Liver (tissue), 9 donors: ENCODE data around the gene NT5C1A. TPM values are rescaled to one million over a fixed set of nuclear protein-coding genes. Genes with fewer than 3 reads are reported as not detected.

Experiments
- DNase-seq: peaks from one replicate; pipeline ENCODE4 v3.0.0-alpha.2; 2017; ENCODE audit warnings: low spot score
- H3K27ac ChIP-seq, 2 donors: one replicate each; pipeline ENCODE4 v1.7.0; 2013; ENCODE audit warnings: inconsistent platforms in 2 of 2, low read length in 2 of 2, control low read depth in 1 of 2, low read depth in 1 of 2, mild to moderate bottlenecking in 1 of 2
- H3K27me3 ChIP-seq, 4 donors: one replicate each; pipeline versions ENCODE4 v1.6.1 to v1.7.0; 2013; ENCODE audit warnings: low read length in 3 of 4, inconsistent platforms in 1 of 4, mild to moderate bottlenecking in 1 of 4, moderate library complexity in 1 of 4; ENCODE audit not compliant: control insufficient read depth in 4 of 4, insufficient read depth in 4 of 4
- H3K36me3 ChIP-seq, 4 donors: one replicate each; pipeline versions ENCODE4 v1.6.1 to v1.7.0; 2013; ENCODE audit warnings: low read length in 3 of 4, mild to moderate bottlenecking in 3 of 4, low read depth in 1 of 4, moderate library complexity in 1 of 4; ENCODE audit not compliant: control insufficient read depth in 4 of 4, insufficient read depth in 3 of 4
- H3K4me1 ChIP-seq, 4 donors: one replicate each; pipeline versions ENCODE4 v1.6.1 to v1.7.0; 2013; ENCODE audit warnings: low read length in 3 of 4, mild to moderate bottlenecking in 3 of 4, moderate library complexity in 1 of 4; ENCODE audit not compliant: control insufficient read depth in 4 of 4, insufficient read depth in 4 of 4
- H3K4me3 ChIP-seq, 3 donors: one replicate each; pipeline versions ENCODE4 v1.6.1 to v1.7.0; 2013; ENCODE audit warnings: low read length in 3 of 3, control low read depth in 1 of 3, low read depth in 1 of 3, mild to moderate bottlenecking in 1 of 3
- H3K9ac ChIP-seq, 2 donors: one replicate each; pipeline ENCODE4 v1.7.0; 2013; ENCODE audit warnings: low read length in 2 of 2, mild to moderate bottlenecking in 2 of 2, moderate library complexity in 2 of 2, control low read depth in 1 of 2, low read depth in 1 of 2
- H3K9me3 ChIP-seq, 4 donors: one replicate each; pipeline versions ENCODE4 v1.6.1 to v1.7.0; 2013; ENCODE audit warnings: low read length in 3 of 4; ENCODE audit not compliant: control insufficient read depth in 4 of 4
- ATF3 ChIP-seq: IDR thresholded peaks from 2 replicates; pipeline ENCODE4 v1.6.1; 2016; ENCODE audit warnings: antibody characterized with exemption
- EGR1 ChIP-seq, 2 donors: IDR thresholded peaks; 2 replicates each; pipeline ENCODE4 v1.6.1; 2016 to 2018; ENCODE audit warnings: antibody characterized with exemption in 2 of 2, low read depth in 2 of 2
- FOXA1 ChIP-seq: IDR thresholded peaks from 2 replicates; pipeline ENCODE4 v1.6.1; 2016; ENCODE audit warnings: antibody characterized with exemption
- FOXA2 ChIP-seq: IDR thresholded peaks from 2 replicates; pipeline ENCODE4 v1.6.1; 2016; ENCODE audit warnings: antibody characterized with exemption
- GABPA ChIP-seq, 2 donors: IDR thresholded peaks in 1 of 2; conservative IDR thresholded peaks in 1 of 2; 2 replicates each; pipeline ENCODE4 v1.6.1; 2016; ENCODE audit warnings: antibody characterized with exemption in 2 of 2, mild to moderate bottlenecking in 1 of 2, moderate library complexity in 1 of 2
- HNF4A ChIP-seq, 2 donors: conservative IDR thresholded peaks; 2 replicates each; pipeline ENCODE4 v1.6.1; 2016; ENCODE audit warnings: antibody characterized with exemption in 2 of 2, mild to moderate bottlenecking in 2 of 2
- HNF4G ChIP-seq: IDR thresholded peaks from 2 replicates; pipeline ENCODE4 v1.6.1; 2016; ENCODE audit warnings: antibody characterized with exemption
- JUND ChIP-seq, 2 donors: IDR thresholded peaks; 2 replicates each; pipeline ENCODE4 v1.6.1; 2016; ENCODE audit warnings: antibody characterized with exemption in 2 of 2
- MAX ChIP-seq: IDR thresholded peaks from 2 replicates; pipeline ENCODE4 v1.6.1; 2016; ENCODE audit warnings: antibody characterized with exemption
- NR2F2 ChIP-seq: IDR thresholded peaks from 2 replicates; pipeline ENCODE4 v1.6.1; 2016; ENCODE audit warnings: antibody characterized with exemption
- RAD21 ChIP-seq, 2 donors: IDR thresholded peaks; 2 replicates each; pipeline ENCODE4 v1.6.1; 2016; ENCODE audit warnings: antibody characterized with exemption in 2 of 2, mild to moderate bottlenecking in 2 of 2
- REST ChIP-seq: IDR thresholded peaks from 2 replicates; pipeline ENCODE4 v1.6.1; 2016; ENCODE audit warnings: antibody characterized with exemption, mild to moderate bottlenecking
- RXRA ChIP-seq, 2 donors: IDR thresholded peaks; 2 replicates each; pipeline ENCODE4 v1.6.1; 2017 to 2018; ENCODE audit warnings: antibody characterized with exemption in 2 of 2, mild to moderate bottlenecking in 1 of 2
- SP1 ChIP-seq: IDR thresholded peaks from 2 replicates; pipeline ENCODE4 v1.6.1; 2018; ENCODE audit warnings: antibody characterized with exemption, mild to moderate bottlenecking
- TAF1 ChIP-seq: conservative IDR thresholded peaks from 2 replicates; pipeline ENCODE4 v1.6.1; 2016; ENCODE audit warnings: antibody characterized with exemption, mild to moderate bottlenecking
- YY1 ChIP-seq: IDR thresholded peaks from 2 replicates; pipeline ENCODE4 v1.6.1; 2016; ENCODE audit warnings: antibody characterized with exemption, mild to moderate bottlenecking
- ZBTB33 ChIP-seq: IDR thresholded peaks from 2 replicates; pipeline ENCODE4 v1.6.1; 2016; ENCODE audit warnings: antibody characterized with exemption
- WGBS: extraction: QIAGEN DNeasy Blood & Tissue Kit; methylation state at CpG from one replicate; pipeline ENCODE4 v1.1.7; 2013; 5-methylcytosine and 5-hydroxymethylcytosine counted together
- polyA plus RNA-seq, 2 donors: library from polyadenylated mRNA; stranded (reverse) in 1 of 2; unstranded in 1 of 2; fragments of 200-250 nt in 1 of 2; fragments of >200 nt in 1 of 2; fragmentation: Nextera tagmentation in 1 of 2; extraction: Ambion mirVana in 1 of 2; gene quantifications; one replicate each; pipeline versions ENCODE4 v1.2.1 to v1.2.3, GENCODE V29; 2013 to 2015
- total RNA-seq, 2 donors: library from RNA; depleted of rRNA; stranded (reverse); fragments of >200 nt; gene quantifications; one replicate each; pipeline ENCODE4 v1.2.3, GENCODE V29; 2014
- TF ChIP-seq, protein P1 (sequence below): fragments of 150-350 bp; IDR thresholded peaks from 2 replicates; pipeline ENCODE4 v1.5.1; 2017; ENCODE audit warnings: improper control_type of control experiment, low read depth, low read length; ENCODE audit not compliant: missing input control
- donor health status: healthy.
- donor health status: healthy.
- donor health status: healthy.
- donor health status: healthy.
- donor health status: healthy.

NT5C1A gene
- total and polyA plus RNA-seq, 4 donors = 0.05 to 0.08 TPM; not detected in 2

GRCh38 chr1:39652105-39652504, 19.8 kb downstream of the NT5C1A start:
- Histone ChIP-seq H3K27me3 (no peaks in the 10 kb centered on the region), H3K4me1 (peaks cover 0 to 6% (median 0%) of the 10 kb centered on the region in 4 donors), H3K36me3 (no peaks in the 10 kb centered on the region), H3K9me3 (no peaks in the 10 kb centered on the region), H3K27ac (no peak overlapping the region), H3K4me3 (no peak overlapping the region), H3K9ac (no peak overlapping the region)
- WGBS = 90% methylated on average over 6 of the region's 6 CpGs
- TF ChIP-seq SP1 = no peak
- no peak for TF ChIP-seq FOXA2
- TF ChIP-seq, protein P1, sequence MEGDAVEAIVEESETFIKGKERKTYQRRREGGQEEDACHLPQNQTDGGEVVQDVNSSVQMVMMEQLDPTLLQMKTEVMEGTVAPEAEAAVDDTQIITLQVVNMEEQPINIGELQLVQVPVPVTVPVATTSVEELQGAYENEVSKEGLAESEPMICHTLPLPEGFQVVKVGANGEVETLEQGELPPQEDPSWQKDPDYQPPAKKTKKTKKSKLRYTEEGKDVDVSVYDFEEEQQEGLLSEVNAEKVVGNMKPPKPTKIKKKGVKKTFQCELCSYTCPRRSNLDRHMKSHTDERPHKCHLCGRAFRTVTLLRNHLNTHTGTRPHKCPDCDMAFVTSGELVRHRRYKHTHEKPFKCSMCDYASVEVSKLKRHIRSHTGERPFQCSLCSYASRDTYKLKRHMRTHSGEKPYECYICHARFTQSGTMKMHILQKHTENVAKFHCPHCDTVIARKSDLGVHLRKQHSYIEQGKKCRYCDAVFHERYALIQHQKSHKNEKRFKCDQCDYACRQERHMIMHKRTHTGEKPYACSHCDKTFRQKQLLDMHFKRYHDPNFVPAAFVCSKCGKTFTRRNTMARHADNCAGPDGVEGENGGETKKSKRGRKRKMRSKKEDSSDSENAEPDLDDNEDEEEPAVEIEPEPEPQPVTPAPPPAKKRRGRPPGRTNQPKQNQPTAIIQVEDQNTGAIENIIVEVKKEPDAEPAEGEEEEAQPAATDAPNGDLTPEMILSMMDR = no peak
- no peak for TF ChIP-seq TAF1
- TF ChIP-seq RAD21 (IDR thresholded peaks at IDR 0.05) = no peak
- TF ChIP-seq ZBTB33 = no peak
- TF ChIP-seq GABPA (IDR thresholded peaks at IDR 0.05 in 1 of 2, conservative IDR thresholded peaks at IDR 0.05 in 1 of 2) = no peak
- no peak for TF ChIP-seq REST
- no peak for TF ChIP-seq YY1
- no peak for TF ChIP-seq NR2F2
- no peak for TF ChIP-seq EGR1 (IDR thresholded peaks at IDR 0.05; ENCODE audit: low read depth in 2 of 2)
- no peak for TF ChIP-seq MAX
- no peak for TF ChIP-seq HNF4A (conservative IDR thresholded peaks at IDR 0.05)
- no peak for TF ChIP-seq RXRA (IDR thresholded peaks at IDR 0.05)
- no peak for TF ChIP-seq HNF4G
- no peak for TF ChIP-seq FOXA1
- no peak for TF ChIP-seq JUND (IDR thresholded peaks at IDR 0.05)
- no peak for TF ChIP-seq ATF3
- no peak for DNase-seq
